Measurements from ENCODE around the gene STUM.

Gene STUM

DNA sequence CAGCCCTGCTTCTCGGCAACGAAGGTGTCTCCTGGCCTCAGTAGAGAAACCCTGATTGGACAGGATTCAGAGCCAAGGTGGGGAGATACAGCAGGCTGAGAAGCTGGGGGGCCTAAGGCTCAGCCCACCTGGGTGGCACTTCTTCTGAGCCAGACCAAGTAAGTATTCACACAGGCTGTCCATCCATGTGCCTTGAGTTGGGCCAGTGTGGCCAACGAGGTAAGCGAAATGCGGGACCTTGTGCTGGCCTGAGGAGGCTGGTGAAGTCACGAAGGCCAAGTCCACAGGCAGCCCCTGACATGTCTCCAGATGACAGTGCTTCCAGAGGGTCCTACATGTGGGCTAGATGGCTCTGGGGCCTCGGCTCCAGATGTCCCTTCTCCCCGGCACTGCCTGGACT lies 99.2 kb downstream of the STUM start:
- Histone ChIP-seq H3K27ac (ENCODE audit: poor library complexity, severe bottlenecking) (no peak overlapping the region), H3K36me3 (ENCODE audit: low read depth) (no peaks in the 10 kb centered on the region), H3K9me3 (ENCODE audit: severe bottlenecking) (no peaks in the 10 kb centered on the region), H3K4me3 (ENCODE audit: severe bottlenecking) (no peak overlapping the region), H3K4me1 (ENCODE audit: insufficient read depth, poor library complexity, severe bottlenecking) (no peaks in the 10 kb centered on the region), H3K27me3 (ENCODE audit: insufficient read depth, poor library complexity, severe bottlenecking) (no peaks in the 10 kb centered on the region)
- no peak for DNase-seq (ENCODE audit: low spot score)
- no peak for TF ChIP-seq CTCF (IDR thresholded peaks at IDR 0.05; ENCODE audit: poor library complexity, severe bottlenecking)
- no peak for ATAC-seq (ENCODE audit: low read depth)

GRCh38 chr1:226648421-226648820 lies 99.9 kb downstream of the STUM start:
- Histone ChIP-seq H3K9me3 (ENCODE audit: severe bottlenecking) (no peaks in the 10 kb centered on the region), H3K36me3 (ENCODE audit: low read depth) (no peaks in the 10 kb centered on the region), H3K4me1 (ENCODE audit: insufficient read depth, poor library complexity, severe bottlenecking) (no peaks in the 10 kb centered on the region), H3K4me3 (ENCODE audit: severe bottlenecking) (no peak overlapping the region), H3K27me3 (ENCODE audit: insufficient read depth, poor library complexity, severe bottlenecking) (no peaks in the 10 kb centered on the region), H3K27ac (ENCODE audit: poor library complexity, severe bottlenecking) (no peak overlapping the region)
- no peak for ATAC-seq (ENCODE audit: low read depth)
- DNase-seq (ENCODE audit: low spot score) = no peak
- TF ChIP-seq CTCF (IDR thresholded peaks at IDR 0.05; ENCODE audit: poor library complexity, severe bottlenecking) = no peak

DNA sequence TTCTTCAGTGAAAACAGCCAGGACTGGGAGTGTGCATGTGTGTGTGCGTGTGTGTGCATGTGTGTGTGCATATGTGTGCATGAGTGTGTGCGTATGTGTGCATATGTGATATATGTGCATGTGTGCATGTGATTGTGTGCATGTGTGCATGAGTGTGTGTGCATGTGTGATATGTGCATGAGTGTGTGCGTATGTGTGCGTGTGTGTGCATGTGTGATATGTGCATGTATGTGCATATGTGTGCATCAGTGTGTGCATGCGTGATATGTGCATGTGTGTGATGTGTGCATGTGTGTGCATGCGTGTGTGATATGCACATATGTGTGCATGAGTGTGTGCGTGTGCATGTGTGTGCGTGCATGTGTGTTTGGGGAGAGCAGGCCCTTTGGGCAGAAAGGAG lies 100.7 kb downstream of the STUM start:
- DNase-seq (ENCODE audit: low spot score) (no peak), ATAC-seq (ENCODE audit: low read depth) (no peak)
- no peaks in the 10 kb centered on the region for H3K9me3 ChIP-seq (ENCODE audit: severe bottlenecking)
- H3K36me3 ChIP-seq (ENCODE audit: low read depth) = no peaks in the 10 kb centered on the region
- no peaks in the 10 kb centered on the region for H3K27me3 ChIP-seq (ENCODE audit: insufficient read depth, poor library complexity, severe bottlenecking)
- no peaks in the 10 kb centered on the region for H3K4me1 ChIP-seq (ENCODE audit: insufficient read depth, poor library complexity, severe bottlenecking)
- TF ChIP-seq CTCF (IDR thresholded peaks at IDR 0.05; ENCODE audit: poor library complexity, severe bottlenecking) = no peak
- H3K27ac ChIP-seq (ENCODE audit: poor library complexity, severe bottlenecking) = no peak overlapping the region
- H3K4me3 ChIP-seq (ENCODE audit: severe bottlenecking) = no peak overlapping the region

GRCh38 chr1:226649780-226650179 lies 101.2 kb downstream of the STUM start:
- Histone ChIP-seq H3K27ac (ENCODE audit: poor library complexity, severe bottlenecking) (no peak overlapping the region), H3K36me3 (ENCODE audit: low read depth) (no peaks in the 10 kb centered on the region), H3K4me1 (ENCODE audit: insufficient read depth, poor library complexity, severe bottlenecking) (no peaks in the 10 kb centered on the region), H3K4me3 (ENCODE audit: severe bottlenecking) (no peak overlapping the region), H3K27me3 (ENCODE audit: insufficient read depth, poor library complexity, severe bottlenecking) (no peaks in the 10 kb centered on the region), H3K9me3 (ENCODE audit: severe bottlenecking) (no peaks in the 10 kb centered on the region)
- ATAC-seq (ENCODE audit: low read depth) = no peak
- no peak for DNase-seq (ENCODE audit: low spot score)
- peak; percentile 12 for TF ChIP-seq CTCF (IDR thresholded peaks at IDR 0.05; ENCODE audit: poor library complexity, severe bottlenecking)

DNA sequence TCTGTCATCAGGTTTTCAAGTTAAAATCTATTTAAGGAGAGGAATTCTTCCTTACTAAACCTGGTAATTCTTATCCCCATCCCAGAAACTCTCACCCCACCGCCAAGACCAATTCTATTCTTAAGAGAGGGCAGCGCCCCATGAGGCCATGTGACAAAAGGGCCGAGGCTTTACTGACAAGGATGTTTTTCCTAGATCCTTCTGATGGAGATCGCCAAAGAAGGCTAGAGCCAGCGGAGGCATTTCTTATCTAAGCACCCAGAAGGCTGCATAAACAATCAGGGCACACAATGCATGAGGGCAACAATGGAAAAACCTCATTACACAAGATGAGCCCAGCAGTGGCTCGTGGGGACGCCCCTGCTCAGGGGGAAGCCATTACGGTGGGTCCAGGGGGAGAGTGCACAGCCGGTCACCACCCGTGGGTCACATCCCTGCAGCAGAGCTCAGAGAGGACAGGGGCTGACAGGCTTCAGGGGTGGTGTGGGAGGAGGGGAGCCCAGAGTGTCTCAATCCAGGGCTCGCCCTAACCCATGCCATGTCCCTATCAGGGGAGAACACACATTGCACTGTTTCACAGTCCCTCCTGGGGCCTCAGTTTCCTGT lies 101.8 kb downstream of the STUM start:
- Histone ChIP-seq H3K4me3 (ENCODE audit: severe bottlenecking) (no peak overlapping the region), H3K9me3 (ENCODE audit: severe bottlenecking) (no peaks in the 10 kb centered on the region), H3K27me3 (ENCODE audit: insufficient read depth, poor library complexity, severe bottlenecking) (no peaks in the 10 kb centered on the region), H3K4me1 (ENCODE audit: insufficient read depth, poor library complexity, severe bottlenecking) (no peaks in the 10 kb centered on the region), H3K27ac (ENCODE audit: poor library complexity, severe bottlenecking) (no peak overlapping the region), H3K36me3 (ENCODE audit: low read depth) (no peaks in the 10 kb centered on the region)
- no peak for DNase-seq (ENCODE audit: low spot score)
- no peak for ATAC-seq (ENCODE audit: low read depth)
- no peak for TF ChIP-seq CTCF (IDR thresholded peaks at IDR 0.05; ENCODE audit: poor library complexity, severe bottlenecking)
